ENCODE data around the gene DENND2A. TPM values are rescaled to one million over a fixed set of nuclear protein-coding genes. Genes with fewer than 3 reads are reported as not detected.

Gene DENND2A
- total RNA-seq, 1 experiment from 2014 or later = 7.3 TPM

GRCh38 chr7:140552240-140552679 is 88.4 kb downstream of the DENND2A start:
- Histone ChIP-seq H4K8ac (replicated peaks; ENCODE audit: insufficient read length, low read depth, low read length) (no peak overlapping the region), H3K9ac (ENCODE audit: extremely low read depth, insufficient read length, low read length) (no peak overlapping the region), H3K4me1 (ENCODE audit: insufficient read depth, low read length) (no peaks in the 10 kb centered on the region; the same call in 1 of the 2 replicates), H4K91ac (ENCODE audit: insufficient read length, low read depth, low read length) (no peak overlapping the region), H2AK5ac (ENCODE audit: insufficient read length, low read length) (no peak overlapping the region), H2AFZ (ENCODE audit: low read length) (no peak overlapping the region), H2BK5ac (ENCODE audit: insufficient read length, low read length) (no peak overlapping the region), H3K27me3 (ENCODE audit: insufficient read depth, low read length) (no peaks in the 10 kb centered on the region), H3K4ac (ENCODE audit: low read depth, low read length) (no peak overlapping the region), H3K79me1 (ENCODE audit: insufficient read depth, low read depth, low read length, poor library complexity, severe bottlenecking) (no peaks in the 10 kb centered on the region), H3T11ph (ENCODE audit: low read length) (no peak overlapping the region), H2BK15ac (ENCODE audit: low read depth, low read length) (no peak overlapping the region), H3K14ac (ENCODE audit: insufficient read depth, low read length) (no peak overlapping the region), H2BK20ac (ENCODE audit: low read depth, low read length, poor library complexity, severe bottlenecking) (no peak overlapping the region), H4K5ac (ENCODE audit: insufficient read length, low read depth, low read length) (no peak overlapping the region), H3K18ac (ENCODE audit: insufficient read length, low read depth, low read length) (no peak overlapping the region), H2BK120ac (ENCODE audit: low read depth, low read length, poor library complexity, severe bottlenecking) (no peak overlapping the region), H3K23ac (ENCODE audit: insufficient read length, low read depth, low read length) (no peak overlapping the region), H3K4me2 (ENCODE audit: insufficient read depth, insufficient read length, low read length) (no peak overlapping the region), H3K9me3 (ENCODE audit: control insufficient read depth, low read depth, low read length) (no peaks in the 10 kb centered on the region), H3K23me2 (ENCODE audit: insufficient read length, low read depth, low read length, poor library complexity, severe bottlenecking) (no peaks in the 10 kb centered on the region), H3K79me2 (ENCODE audit: insufficient read depth, low read length) (no peaks in the 10 kb centered on the region), H3K27ac (ENCODE audit: insufficient read length, low read depth, low read length) (no peak overlapping the region), H2BK12ac (ENCODE audit: insufficient read length, low read depth, low read length) (no peak overlapping the region), H3K56ac (ENCODE audit: insufficient read length, low read depth, low read length) (no peak overlapping the region), H4K20me1 (ENCODE audit: control insufficient read depth, insufficient read depth, insufficient read length) (no peaks in the 10 kb centered on the region)
- Mint-ChIP-seq H3K4me3 (no peak overlapping the region), H3K4me1 (peaks cover 12 to 21% of the 10 kb centered on the region in 2 experiments), H3K27ac (no peak overlapping the region; a peak in 1 of 7 replicates), H3K9me3 (no peaks in the 10 kb centered on the region), H3K36me3 (ENCODE audit: insufficient read depth in 1 of 3, low read depth in 3 of 3) (no peaks in the 10 kb centered on the region; a peak in 1 of 7 replicates), H3K27me3 (ENCODE audit: low read depth) (no peaks in the 10 kb centered on the region)
- no CpG with 5 or more reads among the region's 4 CpGs for WGBS (ENCODE audit: extremely low coverage, insufficient read length, low lambda C conversion rate)
- no peak for DNase-seq
- no peak for TF ChIP-seq CTCF (conservative IDR thresholded peaks at IDR 0.05)
